ENCODE measurements around the gene TSC2.
"Not testable (repeated sequence)": the region's sequence is repeated elsewhere in the genome, so short reads cannot be mapped to it uniquely, and the experiment has no call there.

Gene TSC2

GRCh38 chr16:2032285-2033056 lies 15.3 kb upstream of the TSC2 start:
- no peak for DNase-seq

- no peak for DNase-seq
Measured at GRCh38 chr16:2033057-2033908, 14.5 kb upstream of the TSC2 start.

- DNase-seq = not testable (repeated sequence)
Measured at GRCh38 chr16:2033909-2034695, 13.7 kb upstream of the TSC2 start.

- no peak for DNase-seq
Measured at GRCh38 chr16:2034696-2035430, 12.9 kb upstream of the TSC2 start.

GRCh38 chr16:2035431-2036199 lies 12.2 kb upstream of the TSC2 start:
- DNase-seq = no peak

GRCh38 chr16:2036200-2036966 lies 11.4 kb upstream of the TSC2 start:
- DNase-seq = no peak

- DNase-seq = no peak
Measured at GRCh38 chr16:2037115-2037514, 10.7 kb upstream of the TSC2 start.

GRCh38 chr16:2037647-2038381 lies 10.0 kb upstream of the TSC2 start:
- DNase-seq = no peak

GRCh38 chr16:2038382-2039231 lies 9.2 kb upstream of the TSC2 start:
- no peak for DNase-seq

- no peak for DNase-seq
Measured at GRCh38 chr16:2039274-2040031, 8.3 kb upstream of the TSC2 start.

- DNase-seq = no peak
Measured at GRCh38 chr16:2040041-2040786, 7.6 kb upstream of the TSC2 start.

- DNase-seq = no peak
Measured at GRCh38 chr16:2040787-2041522, 6.8 kb upstream of the TSC2 start.

- DNase-seq = no peak
Measured at GRCh38 chr16:2042171-2042985, 5.4 kb upstream of the TSC2 start.

GRCh38 chr16:2042986-2043666 lies 4.7 kb upstream of the TSC2 start:
- no peak for DNase-seq

GRCh38 chr16:2043667-2044451 lies 3.9 kb upstream of the TSC2 start:
- no peak for DNase-seq

All from cortex of kidney (tissue), 1 donor.